ENCODE results near the gene RPL37.
"Not testable (repeated sequence)": the region's sequence is repeated elsewhere in the genome, so short reads cannot be mapped to it uniquely, and the experiment has no call there.

The RPL37 gene

DNA sequence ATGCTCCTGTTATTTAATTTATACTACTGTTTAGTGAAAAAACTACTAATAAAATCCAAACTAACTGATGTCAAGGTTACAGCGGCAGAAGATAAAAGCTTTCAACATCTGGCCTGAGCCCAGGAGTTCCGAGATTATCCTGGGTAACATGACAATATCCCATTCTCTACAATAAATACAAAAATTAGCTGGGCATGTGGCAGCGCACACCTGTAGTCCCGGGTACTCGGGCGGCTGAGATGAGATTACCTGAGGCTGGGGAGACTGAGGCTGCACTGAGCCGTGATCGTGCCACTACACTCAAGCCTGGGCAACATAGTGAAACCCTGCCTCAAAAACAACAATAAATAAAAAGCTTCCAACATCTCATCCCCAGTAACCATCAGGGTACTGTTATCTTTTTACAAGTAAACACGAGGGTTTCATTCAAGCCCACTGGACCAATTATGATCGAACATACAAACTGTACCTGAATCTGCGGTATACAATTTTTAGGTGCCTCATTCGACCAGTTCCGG lies 1.3 kb downstream of the RPL37 start:
- no peak for DNase-seq

DNA sequence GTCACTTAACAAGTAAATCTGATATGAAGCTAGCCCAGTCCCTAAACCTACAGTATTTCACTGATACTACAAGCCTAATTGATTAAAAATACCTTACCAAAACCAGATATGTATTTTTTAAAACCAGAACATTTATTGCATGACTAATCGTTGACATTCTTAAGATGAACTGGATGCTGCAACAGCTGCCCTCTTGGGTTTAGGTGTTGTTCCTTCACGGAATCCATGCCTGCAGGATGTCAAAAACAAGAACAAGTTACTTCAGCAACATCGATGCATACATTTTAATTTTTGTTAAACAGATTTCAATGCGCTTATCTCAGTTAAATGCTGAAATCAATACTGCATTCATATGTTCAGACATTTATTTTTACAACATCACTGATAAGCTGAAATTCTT lies 2.7 kb downstream of the RPL37 start:
- no peak for DNase-seq

DNA sequence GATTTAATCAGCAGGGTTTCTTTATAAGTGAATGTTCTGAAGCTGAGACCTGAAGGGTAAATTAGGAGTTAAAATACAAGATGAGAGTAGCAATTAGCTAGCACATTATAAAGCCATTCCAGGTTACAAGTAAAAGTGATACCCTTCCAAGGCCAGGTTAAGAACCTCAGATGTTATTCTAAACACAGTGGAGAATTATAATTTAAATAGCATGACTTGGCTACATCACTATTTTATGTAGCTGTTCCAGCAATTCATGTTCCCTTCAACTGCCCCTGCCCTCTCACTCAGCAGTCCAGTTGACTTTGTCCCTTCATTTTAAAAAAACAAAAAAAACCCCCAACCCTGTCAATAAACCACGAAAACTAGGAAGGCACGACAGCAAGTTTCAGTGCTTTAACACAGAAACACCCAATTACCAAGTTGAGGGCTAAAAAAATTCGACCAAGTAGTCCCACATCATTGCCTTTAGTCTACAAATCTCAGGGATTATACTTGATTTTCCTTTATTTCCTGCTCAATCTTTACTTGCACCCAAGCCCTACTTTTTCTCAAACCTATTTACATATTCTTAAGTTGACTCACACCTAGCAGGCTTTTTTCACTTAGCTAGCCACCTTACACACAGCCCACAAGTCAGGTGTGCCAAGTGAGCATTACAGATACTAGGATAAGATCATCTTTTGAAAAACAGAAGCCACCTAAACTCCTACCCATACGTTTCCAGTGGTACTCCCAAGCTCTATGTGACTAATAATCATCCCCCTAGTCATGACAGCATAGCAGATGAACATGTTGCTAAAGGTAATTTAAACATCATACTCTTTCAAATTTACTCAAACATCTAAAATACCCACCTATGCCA lies 3.4 kb downstream of the RPL37 start:
- no peak for DNase-seq

DNA sequence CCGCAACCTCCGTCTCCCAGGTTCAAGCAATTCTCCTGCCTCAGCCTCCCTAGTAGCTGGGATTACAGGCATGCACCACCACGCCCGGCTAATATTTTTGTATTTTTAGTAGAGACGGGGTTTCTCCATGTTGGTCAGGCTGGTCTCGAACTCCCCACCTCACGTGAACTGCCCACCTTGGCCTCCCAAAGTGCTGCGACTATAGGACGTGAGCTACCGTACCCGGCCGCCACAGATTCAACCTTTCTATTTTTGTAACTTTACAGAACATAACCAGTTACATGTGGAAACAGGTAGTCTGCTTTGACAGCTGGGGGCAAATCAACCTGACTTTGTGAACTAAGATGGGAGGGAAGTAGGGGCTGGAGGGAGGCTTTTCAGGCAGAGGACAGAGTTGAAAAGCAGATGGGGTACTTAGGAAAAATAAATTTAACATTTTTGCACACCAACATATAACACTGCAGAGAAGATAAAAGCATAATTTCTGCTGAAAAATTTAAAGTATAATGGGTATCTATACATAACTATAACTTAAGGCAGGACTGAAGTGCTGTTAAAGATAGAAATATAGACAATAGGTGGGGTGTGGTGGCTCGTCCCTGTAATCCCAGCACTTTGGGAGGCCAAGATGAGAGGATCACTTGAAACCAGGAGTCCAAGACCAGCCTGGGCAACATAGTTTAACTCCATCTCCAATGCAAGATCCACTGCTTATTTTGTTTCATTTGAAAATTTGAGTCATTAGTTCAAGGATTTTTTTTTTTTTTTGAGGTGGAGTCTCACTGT lies 5.1 kb downstream of the RPL37 start:
- no peak for DNase-seq

DNA sequence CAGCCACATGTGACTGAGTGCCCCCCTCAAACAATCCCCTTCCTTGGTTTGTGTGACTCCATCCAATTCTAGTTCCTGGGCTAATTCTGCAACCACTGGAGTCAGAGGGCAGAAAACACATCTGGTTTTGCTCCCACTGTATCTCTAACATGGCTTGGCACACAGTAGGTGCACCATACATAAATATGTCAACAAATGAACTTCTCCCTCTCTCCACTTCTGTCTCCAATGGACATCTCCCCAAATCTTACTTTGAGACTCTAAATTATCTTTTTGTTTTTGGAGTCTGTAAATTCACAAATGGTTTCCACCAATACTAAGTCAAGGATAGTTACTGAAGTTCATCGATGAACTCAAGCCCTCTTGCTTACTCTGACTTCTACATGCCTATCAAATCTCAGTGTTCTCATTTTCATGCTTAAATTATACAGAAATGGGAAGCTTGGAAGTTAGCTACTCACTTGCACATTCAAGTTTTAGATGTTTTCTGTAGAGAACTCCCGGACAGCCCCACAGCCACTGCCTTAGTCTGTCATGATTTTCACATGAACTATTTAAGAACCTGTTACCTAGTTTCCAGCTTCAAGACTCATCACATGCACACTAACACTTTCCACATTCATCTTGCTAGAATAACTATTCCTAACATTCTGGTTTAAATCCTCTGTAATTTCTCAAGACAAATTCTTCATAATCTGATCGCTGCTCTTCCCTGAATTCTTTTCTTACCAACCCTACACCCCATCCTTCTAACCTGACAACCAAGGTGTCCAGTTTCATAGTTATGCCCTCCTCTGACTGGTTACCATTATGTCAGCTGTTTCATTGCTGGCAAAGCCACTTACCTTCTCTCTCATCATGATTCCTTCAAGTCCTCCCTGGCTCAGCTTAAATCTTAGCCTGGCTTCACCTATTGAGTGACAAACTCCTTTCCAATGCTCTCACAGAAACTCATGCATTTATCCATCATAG lies 6.0 kb downstream of the RPL37 start:
- no peak for DNase-seq

DNA sequence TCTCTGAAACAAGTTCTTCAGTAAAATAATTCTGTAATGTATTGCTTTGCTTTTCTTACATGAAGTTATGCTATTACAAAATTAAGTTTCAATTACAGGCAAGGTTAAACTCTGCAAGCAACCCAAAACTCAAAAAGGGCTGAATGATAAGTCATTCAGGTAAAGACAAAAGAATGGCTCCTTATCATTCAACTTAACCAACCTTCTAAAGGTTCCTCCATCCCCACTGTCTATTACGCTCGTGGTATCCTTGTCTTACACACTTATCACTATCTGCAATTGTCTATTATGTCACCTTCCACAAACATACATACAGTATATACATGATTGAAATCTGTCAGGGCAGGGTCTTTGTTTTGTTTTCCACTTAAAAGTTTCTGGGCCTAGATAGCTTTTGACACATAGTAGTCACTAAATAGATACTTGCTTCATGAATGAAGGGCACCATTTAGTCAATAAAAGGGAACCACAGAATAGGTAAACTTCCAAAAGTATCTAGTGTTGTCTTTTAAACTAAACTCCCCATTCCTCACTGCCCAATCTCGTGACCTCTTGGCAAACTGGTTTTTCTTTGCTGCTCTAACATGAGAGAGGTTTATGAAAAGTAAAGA lies 6.9 kb downstream of the RPL37 start:
- no peak for DNase-seq

DNA sequence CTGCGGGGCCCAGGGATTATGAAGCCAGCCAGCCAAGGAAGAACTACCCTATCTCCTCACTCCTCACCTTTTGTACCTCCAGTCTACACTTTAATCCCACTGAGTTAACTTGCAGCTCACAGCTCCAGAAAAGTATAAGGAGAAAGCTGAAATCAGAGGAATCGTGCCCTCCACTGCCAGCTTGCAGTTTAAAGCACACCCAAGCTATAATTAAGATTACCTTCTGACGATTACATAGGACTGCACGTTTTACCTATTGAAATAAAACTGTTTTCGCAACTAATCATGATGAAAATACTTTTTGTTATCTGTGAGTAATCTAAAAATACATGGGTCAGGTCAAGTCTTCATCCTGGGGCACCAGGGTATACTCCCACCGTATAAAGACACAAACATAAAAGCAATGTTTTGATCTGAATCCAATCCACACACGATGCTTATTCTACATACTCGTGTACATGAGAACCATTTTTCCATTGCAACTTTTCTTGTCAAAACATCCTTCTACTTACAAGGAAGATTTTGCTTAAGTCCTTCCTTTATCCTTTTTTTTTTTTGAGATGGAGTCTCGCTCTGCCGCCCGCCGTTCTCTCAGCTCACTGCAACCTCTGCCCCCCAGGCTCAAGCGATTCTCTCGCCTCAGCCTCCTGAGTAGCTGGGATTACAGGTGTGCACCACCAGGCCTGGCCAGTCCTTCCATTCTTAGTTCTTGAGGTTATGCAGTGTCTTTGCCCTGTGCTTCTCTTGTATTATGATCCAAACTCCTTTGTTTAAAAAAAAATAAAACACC lies 7.6 kb downstream of the RPL37 start:
- no peak for DNase-seq

DNA sequence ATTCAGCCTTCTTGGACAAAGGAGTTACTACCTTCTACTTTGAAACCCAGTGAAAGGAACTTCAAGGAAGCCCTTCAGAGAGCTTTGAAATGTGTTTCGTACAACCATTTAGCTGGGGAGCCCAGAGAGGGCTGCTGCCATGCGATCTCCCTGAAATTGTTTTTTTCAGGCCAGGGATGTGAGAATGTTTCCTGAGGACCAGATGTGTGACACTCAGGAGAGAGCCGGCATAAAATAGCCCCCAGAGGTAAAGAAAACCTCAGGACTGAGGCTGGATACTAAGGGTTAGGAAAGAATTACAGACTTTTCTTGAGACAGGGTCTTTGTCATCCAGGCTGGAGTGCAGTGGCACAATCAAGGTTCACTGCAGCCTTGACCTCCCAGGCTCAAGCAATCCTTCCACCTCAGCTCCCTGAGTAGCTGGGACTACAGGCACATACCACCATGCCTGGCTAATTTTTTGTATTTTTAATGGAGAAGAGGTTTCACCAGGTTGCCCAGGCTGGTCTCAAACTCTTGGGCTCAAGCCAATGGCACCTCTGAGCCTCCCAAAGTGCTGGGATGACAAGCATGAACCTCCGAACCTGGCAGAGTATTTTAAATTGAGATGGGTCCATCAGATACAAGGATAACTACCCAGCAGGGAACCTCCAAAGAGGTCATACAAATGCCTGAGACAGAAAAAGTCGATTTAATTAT lies 8.4 kb downstream of the RPL37 start:
- DNase-seq, result no peak

DNA sequence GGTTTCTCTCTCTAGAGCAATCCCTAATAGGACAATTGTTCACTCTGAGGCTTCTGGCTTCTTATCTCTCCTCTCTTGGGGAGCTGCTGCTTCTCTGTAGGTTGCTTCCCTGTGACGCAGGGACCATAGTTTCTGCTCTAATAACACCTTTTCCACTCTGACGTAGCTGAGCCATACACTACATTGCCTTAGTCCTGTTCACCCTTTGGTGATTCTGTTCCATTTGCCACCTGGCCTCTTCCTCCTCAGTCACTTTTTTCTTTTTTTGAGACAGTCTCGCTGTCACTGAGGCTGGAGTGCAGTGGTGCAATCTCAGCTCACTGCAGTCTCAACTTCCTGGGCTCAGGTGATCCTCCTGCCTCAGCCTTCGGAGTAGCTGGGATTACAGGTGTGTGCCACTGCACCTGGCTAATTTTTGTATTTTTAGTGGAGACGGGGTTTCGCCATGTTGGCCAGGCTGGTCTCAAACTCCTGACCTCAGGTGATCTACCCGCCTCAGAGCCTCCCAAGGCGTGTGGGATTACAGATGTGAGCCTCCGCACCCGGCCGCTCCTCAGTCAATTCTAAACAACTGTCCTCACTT lies 9.5 kb downstream of the RPL37 start:
- DNase-seq, result not testable (repeated sequence)

DNA sequence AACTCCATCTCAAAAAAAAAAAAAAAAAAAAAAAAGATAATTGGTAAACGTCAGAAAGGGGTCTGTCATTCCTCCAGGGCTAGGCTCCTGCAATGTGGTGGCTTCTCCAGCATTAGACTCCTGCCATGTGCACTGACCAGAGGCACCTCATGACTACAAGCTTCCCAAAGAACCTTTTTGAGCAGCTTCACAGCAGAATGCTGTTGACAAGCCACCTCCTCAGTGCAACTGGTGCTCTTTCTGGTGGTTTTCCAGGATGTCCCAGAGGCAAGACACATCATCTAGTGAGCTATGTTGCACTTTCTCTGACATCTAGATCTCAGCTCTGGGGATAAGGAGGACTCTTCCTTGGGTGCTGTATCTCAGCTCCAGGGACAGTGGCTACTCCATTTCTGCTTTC lies 11.6 kb downstream of the RPL37 start:
- no peak for DNase-seq

DNA sequence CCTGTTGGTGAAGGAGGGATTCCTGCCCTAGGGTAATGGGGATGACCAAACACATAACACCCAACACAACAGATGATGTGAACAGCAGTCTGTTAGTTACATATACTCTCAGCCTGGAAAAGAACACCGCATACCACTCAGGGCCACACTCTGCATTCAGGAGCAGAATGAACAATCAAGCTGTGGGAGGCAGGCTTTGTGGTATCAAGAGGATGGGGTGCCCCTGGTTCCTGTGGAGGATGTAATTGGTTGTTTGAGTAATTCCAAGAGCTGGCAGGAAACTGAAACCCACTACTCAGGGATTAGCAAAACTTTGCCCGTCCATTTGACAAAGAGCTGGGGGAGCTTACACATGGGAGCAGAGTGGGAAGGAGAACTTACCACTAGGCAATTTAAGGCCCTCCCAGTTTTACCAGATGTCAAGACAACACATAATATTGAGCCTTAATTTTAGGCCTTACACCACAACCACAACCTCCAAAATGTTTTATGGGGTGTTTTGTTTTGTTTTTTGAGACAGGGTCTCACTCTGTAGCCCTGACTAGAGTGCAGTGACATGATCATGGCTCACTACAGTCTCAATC lies 21.2 kb downstream of the RPL37 start:
- no peak for DNase-seq

DNA sequence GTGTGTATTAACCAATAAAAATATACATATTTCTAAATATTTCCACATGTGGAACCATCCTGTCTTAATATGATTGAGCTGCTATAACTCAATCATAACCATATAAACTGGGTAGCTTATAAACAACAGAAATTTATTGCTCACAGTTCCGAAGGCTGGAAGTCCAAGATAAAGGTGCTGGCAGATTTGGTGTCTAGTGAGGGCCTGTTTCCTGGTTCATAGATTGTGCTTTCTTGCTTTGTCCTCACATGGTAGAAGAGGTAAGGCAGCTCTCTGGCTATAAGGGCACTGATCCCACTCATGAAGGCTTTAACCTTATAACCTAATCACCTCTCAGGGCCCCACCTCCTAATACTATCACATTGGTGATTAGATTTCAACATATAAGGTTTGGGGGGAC lies 22.9 kb downstream of the RPL37 start:
- no peak for DNase-seq

DNA sequence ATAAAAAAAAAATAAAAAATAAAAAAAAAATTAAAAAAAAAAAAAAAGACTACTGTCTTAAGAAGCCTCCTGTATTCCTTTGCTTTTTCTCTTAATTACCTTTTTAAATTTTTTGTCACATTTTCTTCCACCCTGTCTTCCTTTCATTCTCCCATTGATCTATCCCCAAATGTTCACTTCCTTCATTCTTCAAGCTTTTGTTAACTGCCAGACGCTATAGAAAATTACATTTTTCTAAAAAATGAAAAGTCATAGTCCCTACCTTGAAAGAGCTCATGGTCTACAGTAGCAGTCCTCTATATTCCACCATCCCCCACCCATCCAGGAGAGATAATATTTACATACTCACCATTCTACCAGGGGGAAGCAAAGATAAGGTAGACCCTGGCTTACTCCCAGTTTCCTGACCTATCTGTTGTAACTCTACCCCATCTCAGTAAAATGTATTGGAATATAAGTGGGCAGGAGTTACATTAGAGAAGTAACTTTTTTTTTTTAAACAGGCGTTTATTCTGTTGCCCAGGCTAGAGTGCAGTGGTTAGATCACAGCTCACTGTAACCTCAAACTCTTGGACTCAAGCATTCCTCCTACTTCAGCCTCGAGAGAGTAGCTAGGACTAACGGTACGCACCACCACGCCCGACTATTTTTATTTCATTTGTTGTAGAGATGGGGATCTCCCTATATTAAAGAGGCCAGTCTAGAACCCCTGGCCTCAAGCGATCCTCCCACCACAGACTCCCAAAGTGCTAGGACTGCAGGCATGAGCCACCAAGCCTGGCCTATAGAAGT lies 33.1 kb downstream of the RPL37 start:
- no peak for DNase-seq

DNA sequence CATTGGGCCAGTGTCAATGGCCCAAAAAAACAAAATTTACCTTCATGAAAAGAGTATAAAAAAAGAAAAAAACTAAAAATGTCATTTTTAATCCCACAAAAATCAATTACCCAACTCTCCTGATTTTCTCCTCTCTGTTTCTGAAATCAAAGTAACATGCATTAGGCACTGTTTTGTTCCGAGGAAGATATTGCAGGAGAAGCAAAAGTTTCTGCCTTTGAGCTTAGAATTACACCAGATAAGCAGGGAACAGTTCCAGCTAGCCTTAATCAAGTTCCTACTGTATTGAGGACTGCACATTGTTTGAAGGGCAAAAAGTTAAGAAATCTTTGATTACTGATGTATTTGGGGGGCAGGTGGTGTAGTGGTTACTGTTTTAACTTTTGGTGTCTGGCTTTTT lies 35.8 kb downstream of the RPL37 start:
- DNase-seq, result no peak

DNA sequence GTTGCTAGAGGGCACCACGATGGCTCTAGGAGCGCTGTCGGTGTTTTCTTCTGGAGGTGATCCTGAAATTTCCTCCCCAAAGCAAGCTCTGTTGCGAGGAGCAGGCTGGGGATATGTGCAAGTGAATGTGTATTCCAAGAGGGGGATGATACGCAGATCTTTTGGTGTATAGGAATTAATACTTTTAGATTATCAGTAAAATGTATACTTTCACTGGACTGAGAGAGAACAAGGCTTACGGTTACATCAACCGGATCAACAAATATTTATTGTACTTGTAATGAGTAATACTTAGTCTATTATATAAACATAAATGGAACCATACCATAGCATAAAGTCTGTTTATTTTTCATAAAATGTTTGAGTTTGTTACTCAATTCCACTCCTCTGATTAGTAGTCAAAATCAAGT lies 36.2 kb downstream of the RPL37 start:
- DNase-seq, result no peak

DNA sequence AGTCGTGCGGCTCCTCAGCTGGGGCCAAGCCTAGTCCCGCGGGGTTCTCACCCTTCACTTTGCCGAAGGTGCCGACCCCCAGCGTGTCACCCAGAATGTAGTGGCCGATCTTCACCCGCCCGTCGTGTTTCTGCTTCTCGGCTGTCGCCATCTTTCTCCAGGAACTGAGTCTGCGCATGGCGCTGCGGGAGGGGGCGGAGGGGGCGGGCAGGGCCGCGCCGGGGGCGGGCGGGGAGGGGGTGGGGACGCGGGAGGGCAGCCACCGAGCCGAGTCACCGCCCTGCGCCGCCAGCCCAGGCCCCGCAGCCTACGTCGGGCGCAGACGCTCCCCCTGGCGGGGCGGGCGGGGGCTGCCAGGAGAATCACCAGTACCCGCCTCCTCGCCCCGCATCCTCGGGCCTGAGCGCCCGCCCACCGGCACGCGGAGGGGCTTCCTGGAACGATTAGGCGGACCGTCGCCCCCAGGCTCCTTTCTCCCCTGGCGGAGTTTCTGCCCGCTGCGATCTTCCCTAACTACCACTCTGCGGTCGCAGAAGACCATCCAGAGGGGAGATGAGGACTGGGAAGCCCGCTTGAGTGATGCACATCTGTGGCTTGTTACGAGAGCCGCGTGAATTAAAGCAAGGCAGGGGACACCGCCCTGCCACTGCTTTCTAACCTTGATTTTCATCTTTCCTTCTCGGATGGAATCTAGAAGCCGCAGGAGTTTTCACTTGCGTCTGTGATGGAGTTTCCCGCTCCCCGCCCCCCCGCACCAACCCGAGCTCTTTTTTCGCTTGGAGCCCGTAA lies 36.8 kb downstream of the RPL37 start, which contains the start of gene PRKAA1:
Gene PRKAA1 (minus strand): TSS at position 363 of the 789 bp plus-strand sequence. CDS start 185 bp downstream, at position 178.
- peak; percentile 88 for DNase-seq

DNA sequence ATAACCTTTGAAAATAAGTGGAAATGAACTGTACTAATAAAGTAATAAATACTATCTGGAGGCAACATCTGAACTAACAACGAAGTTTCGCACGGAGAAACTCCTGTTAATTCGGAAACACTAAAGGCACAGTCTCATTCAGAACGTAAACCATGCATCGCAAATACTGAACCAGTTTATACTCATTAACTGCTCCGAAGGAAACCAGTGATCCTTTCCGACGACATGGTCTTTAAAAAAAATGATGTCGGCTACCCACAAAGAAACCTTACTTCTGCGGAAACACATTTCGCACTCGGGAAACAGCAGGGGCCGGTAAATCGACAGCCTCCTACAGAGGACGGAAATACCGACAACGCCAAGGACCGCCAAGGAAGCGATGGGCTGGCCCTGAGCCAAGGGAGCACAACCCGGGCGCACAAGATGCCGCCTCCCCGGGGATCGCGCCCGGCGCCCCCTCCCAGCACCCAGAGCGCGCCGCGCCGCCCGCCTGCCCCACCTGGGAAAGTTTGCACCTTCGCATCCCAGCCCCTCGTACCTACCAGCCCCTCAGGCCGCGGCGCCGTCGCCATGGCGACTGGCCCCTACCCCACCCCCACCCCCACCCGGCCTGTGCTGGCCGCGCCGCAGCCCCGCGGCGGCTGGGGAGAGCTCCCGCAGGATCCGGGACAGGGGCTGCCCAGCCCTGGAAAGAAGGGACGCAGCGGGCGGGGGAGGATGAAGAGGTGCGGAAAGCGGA lies 37.6 kb downstream of the RPL37 start:
- DNase-seq, result peak; percentile 68

All from effector CD8-positive, alpha-beta T cell (primary cell).